ENCODE measurements around the gene ZNF318. TPM values are rescaled to one million over a fixed set of nuclear protein-coding genes. Genes with fewer than 3 reads are reported as not detected.
"Not testable (repeated sequence)": the region's sequence is repeated elsewhere in the genome, so short reads cannot be mapped to it uniquely, and the experiment has no call there.

Gene ZNF318, protein sequence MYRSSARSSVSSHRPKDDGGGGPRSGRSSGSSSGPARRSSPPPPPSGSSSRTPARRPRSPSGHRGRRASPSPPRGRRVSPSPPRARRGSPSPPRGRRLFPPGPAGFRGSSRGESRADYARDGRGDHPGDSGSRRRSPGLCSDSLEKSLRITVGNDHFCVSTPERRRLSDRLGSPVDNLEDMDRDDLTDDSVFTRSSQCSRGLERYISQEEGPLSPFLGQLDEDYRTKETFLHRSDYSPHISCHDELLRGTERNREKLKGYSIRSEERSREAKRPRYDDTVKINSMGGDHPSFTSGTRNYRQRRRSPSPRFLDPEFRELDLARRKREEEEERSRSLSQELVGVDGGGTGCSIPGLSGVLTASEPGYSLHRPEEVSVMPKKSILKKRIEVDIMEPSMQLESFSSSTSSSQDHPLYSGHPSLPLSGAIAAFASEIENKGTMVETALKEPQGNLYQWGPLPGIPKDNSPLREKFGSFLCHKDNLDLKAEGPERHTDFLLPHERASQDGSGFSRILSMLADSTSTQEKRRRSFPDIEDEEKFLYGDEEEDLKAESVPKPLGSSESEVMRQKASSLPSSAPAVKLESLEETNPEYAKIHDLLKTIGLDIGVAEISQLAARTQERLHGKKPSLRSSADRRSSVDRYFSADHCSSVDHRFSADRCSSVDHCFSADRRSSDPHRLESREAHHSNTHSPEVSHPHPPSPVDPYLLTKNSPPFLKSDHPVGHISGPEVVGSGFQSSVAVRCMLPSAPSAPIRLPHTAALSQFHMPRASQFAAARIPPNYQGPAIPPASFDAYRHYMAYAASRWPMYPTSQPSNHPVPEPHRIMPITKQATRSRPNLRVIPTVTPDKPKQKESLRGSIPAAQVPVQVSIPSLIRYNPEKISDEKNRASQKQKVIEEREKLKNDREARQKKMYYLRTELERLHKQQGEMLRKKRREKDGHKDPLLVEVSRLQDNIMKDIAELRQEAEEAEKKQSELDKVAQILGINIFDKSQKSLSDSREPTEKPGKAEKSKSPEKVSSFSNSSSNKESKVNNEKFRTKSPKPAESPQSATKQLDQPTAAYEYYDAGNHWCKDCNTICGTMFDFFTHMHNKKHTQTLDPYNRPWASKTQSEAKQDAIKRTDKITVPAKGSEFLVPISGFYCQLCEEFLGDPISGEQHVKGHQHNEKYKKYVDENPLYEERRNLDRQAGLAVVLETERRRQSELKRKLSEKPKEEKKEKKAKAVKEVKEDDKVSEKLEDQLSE (N-terminal part only)
- 100 to 1,000 TPM in 1 of 2 donors, 10 to 100 TPM in 1; 79.7 to 123 TPM for total RNA-seq
- 97.9 TPM for polyA plus RNA-seq (ENCODE audit: insufficient read depth, low read depth, low replicate concordance)
- long read RNA-seq, donor 1, full-length matches to known transcripts = 4 of 4 reads
- long read RNA-seq, donor 1, partial matches to known transcripts = 0 of 4 reads
- long read RNA-seq, donor 1, other reads (novel, unspliced or antisense) = 0 of 4 reads
- long read RNA-seq, donor 2 = 0 reads

DNA sequence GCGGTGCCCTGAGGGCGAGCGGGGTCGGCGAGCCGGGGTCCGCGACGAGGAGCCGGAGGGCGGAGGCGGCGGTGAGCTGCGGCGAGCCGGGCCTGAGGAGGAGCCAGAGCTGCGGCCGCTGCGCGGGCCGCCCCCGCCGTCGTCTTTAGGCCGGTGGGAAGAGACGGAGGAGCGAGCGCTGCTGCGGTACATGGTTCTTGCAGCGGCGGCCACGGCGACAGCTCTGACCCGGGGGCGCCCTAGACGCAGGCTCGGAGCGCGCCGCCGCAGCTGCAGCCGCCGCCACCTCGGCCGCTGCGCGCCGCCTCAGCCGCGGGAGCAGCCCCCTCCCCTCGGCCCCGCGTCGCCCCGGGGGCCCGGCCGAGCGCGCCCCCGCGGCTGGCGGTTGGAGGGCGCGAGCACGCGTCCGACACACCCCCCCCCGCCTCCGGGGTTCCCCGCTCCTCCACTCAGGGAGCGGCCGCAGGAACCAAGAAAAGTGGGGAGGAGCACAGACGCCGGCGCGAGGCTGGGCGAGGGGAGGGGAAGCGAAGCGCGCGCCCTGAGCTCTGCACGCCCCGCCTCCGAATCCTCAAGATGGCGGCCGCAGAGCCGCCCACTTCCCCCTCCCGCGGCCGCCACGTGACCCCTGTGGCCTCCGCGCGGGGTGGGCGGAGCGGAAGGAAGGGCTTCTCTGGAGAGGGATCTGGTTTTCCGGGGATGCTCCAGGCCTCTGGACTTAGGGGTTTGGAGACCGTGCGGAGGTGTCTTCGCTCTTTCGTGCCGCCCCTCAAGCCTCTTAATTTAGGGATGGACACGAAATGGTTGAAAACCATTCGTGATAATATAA, at the start of gene ZNF318:
Gene ZNF318 (minus strand): TSS at position 474 of the 829 bp plus-strand sequence. CDS start 282 bp downstream, at position 192.
- TF ChIP-seq, protein P1, sequence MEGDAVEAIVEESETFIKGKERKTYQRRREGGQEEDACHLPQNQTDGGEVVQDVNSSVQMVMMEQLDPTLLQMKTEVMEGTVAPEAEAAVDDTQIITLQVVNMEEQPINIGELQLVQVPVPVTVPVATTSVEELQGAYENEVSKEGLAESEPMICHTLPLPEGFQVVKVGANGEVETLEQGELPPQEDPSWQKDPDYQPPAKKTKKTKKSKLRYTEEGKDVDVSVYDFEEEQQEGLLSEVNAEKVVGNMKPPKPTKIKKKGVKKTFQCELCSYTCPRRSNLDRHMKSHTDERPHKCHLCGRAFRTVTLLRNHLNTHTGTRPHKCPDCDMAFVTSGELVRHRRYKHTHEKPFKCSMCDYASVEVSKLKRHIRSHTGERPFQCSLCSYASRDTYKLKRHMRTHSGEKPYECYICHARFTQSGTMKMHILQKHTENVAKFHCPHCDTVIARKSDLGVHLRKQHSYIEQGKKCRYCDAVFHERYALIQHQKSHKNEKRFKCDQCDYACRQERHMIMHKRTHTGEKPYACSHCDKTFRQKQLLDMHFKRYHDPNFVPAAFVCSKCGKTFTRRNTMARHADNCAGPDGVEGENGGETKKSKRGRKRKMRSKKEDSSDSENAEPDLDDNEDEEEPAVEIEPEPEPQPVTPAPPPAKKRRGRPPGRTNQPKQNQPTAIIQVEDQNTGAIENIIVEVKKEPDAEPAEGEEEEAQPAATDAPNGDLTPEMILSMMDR (IDR thresholded peaks at IDR 0.05) = no peak
- no peak for TF ChIP-seq POLR2A (IDR thresholded peaks at IDR 0.05)
- intact Hi-C loops (cut with DNase I; ENCODE audit: low total_unique reads) = no loop called here
- 0% methylated on average over 4 to 100 of the region's 104 CpGs for WGBS, 2 donors
- Histone ChIP-seq H3K27ac (peak within 1 kb of the TSS; percentile 57 to 95), H3K27me3 (no peaks in the 10 kb centered on the region), H3K4me1 (peaks cover 7% of the 10 kb centered on the region), H3K4me3 (peak within 1 kb of the TSS; percentile 71 to 85), H3K36me3 (ENCODE audit: low read depth, missing control alignments) (no peaks in the 10 kb centered on the region), H3K9me3 (no peaks in the 10 kb centered on the region)
- DNase-seq = peak; percentile 97

DNA sequence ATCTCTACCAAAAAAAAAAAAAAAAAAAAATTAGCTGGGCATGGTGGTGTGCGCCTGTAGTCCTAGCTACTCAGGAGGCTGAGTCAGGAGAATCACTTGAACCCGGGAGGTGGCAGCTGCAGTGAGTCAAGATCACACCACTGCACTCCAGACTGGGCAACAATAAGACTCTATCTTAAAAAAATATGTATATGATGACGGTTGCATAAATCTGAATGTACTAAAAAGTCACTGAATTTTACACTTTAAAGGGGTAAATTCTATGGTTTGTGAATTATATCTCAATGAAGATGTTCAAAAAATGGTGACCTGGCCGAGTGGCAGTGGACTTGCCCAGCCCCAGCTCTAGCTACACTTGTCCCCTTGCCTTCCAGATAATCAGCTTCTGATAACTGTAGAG, 47.5 kb upstream of the ZNF318 start:
- H3K27ac ChIP-seq = no peak overlapping the region
- intact Hi-C loops (cut with DNase I; ENCODE audit: low total_unique reads) = no loop called here
- no peaks in the 10 kb centered on the region for H3K9me3 ChIP-seq
- 78 to 85% methylated on average over 4 of the region's 4 CpGs for WGBS, 2 donors
- no peaks in the 10 kb centered on the region for H3K27me3 ChIP-seq
- DNase-seq = no peak
- TF ChIP-seq POLR2A (IDR thresholded peaks at IDR 0.05) = no peak
- TF ChIP-seq, protein P1 (IDR thresholded peaks at IDR 0.05) = no peak
- no peak overlapping the region for H3K4me3 ChIP-seq
- no peaks in the 10 kb centered on the region for H3K4me1 ChIP-seq
- no peaks in the 10 kb centered on the region for H3K36me3 ChIP-seq (ENCODE audit: low read depth, missing control alignments)

DNA sequence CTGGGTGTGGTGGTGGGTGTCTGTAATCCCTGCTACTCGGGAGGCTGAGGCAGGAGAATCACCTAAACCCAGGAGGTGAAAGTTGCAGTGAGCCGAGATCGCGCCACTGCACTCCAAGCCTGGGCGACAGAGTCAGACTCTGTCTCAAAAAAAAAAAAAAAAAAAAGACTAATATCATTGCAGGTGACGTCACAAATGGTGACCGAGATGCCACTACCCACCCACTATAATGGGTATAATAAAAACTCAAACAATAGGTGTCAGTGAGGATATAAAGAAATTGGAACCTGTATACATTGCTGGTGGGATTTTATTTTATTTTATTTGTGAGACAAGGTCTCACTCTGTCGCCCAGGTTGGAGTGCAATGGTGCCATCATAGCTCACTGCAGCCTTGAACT, 45.8 kb upstream of the ZNF318 start:
- 87 to 89% methylated on average over 8 of the region's 8 CpGs for WGBS, 2 donors
- H3K27me3 ChIP-seq; H3K9me3 ChIP-seq; H3K36me3 ChIP-seq (ENCODE audit: low read depth, missing control alignments); H3K4me3 ChIP-seq; H3K4me1 ChIP-seq; DNase-seq; H3K27ac ChIP-seq; intact Hi-C loops (cut with DNase I; ENCODE audit: low total_unique reads): not testable (repeated sequence)

DNA sequence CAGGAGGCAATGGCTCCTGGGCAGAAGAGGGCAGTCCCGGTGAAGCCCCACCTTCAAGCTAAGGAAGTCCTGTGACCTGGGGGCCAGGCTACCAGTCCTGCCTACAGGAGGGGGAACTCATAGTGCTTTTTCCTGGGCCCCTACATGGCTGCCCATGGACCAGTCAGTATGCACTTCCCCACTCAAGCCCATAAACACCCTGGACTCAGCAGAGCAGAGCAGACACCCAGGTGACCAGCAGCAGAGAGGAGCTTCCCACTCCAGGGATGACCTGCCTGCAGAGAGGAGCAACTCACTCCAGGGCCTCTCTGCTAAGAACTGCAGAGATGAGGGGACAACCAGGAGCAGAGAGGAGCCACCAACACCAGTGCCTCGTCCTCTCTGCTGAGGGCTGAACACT, 43.6 kb upstream of the ZNF318 start:
- Histone ChIP-seq H3K9me3 (no peaks in the 10 kb centered on the region), H3K36me3 (ENCODE audit: low read depth, missing control alignments) (no peaks in the 10 kb centered on the region), H3K4me1 (no peaks in the 10 kb centered on the region), H3K27me3 (no peaks in the 10 kb centered on the region), H3K27ac (no peak overlapping the region), H3K4me3 (no peak overlapping the region)
- intact Hi-C loops (cut with DNase I; ENCODE audit: low total_unique reads) = no loop called here
- TF ChIP-seq, protein P1 (IDR thresholded peaks at IDR 0.05) = no peak
- no peak for TF ChIP-seq POLR2A (IDR thresholded peaks at IDR 0.05)
- no peak for DNase-seq
- WGBS, 2 donors = 100% methylated on average over 2 of the region's 2 CpGs; no CpG with 5 or more reads in 1 of the 2 donors
